Left lung (tissue), 10 donors: Measurements from ENCODE around the gene CCDC180. TPM values are rescaled to one million over a fixed set of nuclear protein-coding genes. Genes with fewer than 3 reads are reported as not detected.

ENCODE experiments used
- ATAC-seq: fragments of 200-7000 bp; cut with Tn5 transposase; one replicate; pipeline ENCODE4 v1.9.1; 2020; ENCODE audit warnings: moderate library complexity
- DNase-seq, 4 donors: peaks; one replicate each; pipeline ENCODE4 v3.0.0-alpha.2; 2013 to 2020
- H3K27ac ChIP-seq, 2 donors: fragments of 200-600 bp; sonication (generic) in 1 of 2; one replicate each; pipeline versions ENCODE4 v1.5.0 to v1.8.0; 2020 to 2021
- H3K27me3 ChIP-seq, 2 donors: fragments of 200-600 bp; sonication (generic) in 1 of 2; one replicate each; pipeline versions ENCODE4 v1.5.0 to v1.8.0; 2020 to 2021
- H3K36me3 ChIP-seq, 2 donors: fragments of 200-600 bp; sonication (generic) in 1 of 2; one replicate each; pipeline versions ENCODE4 v1.5.0 to v1.8.0; 2020 to 2021
- H3K4me1 ChIP-seq, 2 donors: fragments of 200-600 bp; one replicate each; pipeline ENCODE4 v1.8.0; 2021
- H3K4me3 ChIP-seq, 2 donors: fragments of 200-600 bp; sonication (generic) in 1 of 2; one replicate each; pipeline versions ENCODE4 v1.5.0 to v1.8.0; 2020 to 2021; ENCODE audit warnings: mild to moderate bottlenecking in 1 of 2
- H3K9me3 ChIP-seq, 2 donors: fragments of 200-600 bp; sonication (generic) in 1 of 2; one replicate each; pipeline versions ENCODE4 v1.5.0 to v1.8.0; 2020 to 2021
- intact Hi-C, 2 donors: fragments of 100-400 bp; cut with DNase I; formaldehyde crosslinking; loops; one replicate each; pipeline versions ENCODE4 v1.11.2 to v1.14.2; 2022
- polyA plus RNA-seq, 6 donors: library from polyadenylated mRNA; unstranded; fragments of 120-200 nt; gene quantifications; one replicate each; pipeline ENCODE4 v1.2.1, GENCODE V29; 2013; ENCODE audit not compliant: insufficient read length in 6 of 6
- total RNA-seq, 2 donors: library from RNA; stranded (reverse); fragmentation: NEBNext Ultra II Directional; extraction: Animal tissue kit (Norgen Biotek cat#: 25700); gene quantifications; one replicate each; pipeline ENCODE4 v1.2.1, GENCODE V29; 2021
- TF ChIP-seq, protein P1 (sequence below), 2 donors: fragments of 200-600 bp; sonication (generic) in 1 of 2; IDR thresholded peaks; one replicate each; pipeline versions ENCODE4 v1.5.0 to v1.8.0; 2021; ENCODE audit warnings: antibody characterized with exemption in 2 of 2
- donor health status: DM: no; HTN: yes; CAD: no.
- donor health status: DM: no; HTN: no; CAD: no.

The CCDC180 gene
- total and polyA plus RNA-seq, 8 donors: 2.7 to 29.9 (median 25.2) TPM

DNA sequence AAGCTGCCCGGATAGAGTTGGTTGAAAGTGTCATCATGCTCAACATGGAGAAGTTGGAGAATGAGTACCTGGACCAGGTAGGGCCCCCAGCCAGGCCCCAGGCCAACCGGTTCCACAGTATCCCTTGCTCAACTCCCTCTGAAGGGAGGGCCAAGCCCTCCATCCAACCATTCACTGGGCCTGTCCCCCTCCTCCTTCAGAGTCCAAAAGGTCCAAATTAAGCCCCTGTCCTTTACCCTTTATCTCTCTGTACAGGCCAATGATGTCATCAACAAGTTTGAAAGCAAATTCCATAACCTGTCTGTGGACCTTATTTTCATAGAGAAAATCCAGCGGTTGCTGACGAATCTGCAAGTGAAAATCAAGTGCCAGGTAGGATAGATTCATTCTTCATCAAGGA lies 47.2 kb downstream of the CCDC180 start:
- Histone ChIP-seq H3K4me3 (no peak overlapping the region), H3K27me3 (no peaks in the 10 kb centered on the region), H3K9me3 (no peaks in the 10 kb centered on the region), H3K27ac (no peak overlapping the region), H3K36me3 (peaks cover 0 to 7% of the 10 kb centered on the region in 2 donors), H3K4me1 (no peaks in the 10 kb centered on the region)
- TF ChIP-seq, protein P1, sequence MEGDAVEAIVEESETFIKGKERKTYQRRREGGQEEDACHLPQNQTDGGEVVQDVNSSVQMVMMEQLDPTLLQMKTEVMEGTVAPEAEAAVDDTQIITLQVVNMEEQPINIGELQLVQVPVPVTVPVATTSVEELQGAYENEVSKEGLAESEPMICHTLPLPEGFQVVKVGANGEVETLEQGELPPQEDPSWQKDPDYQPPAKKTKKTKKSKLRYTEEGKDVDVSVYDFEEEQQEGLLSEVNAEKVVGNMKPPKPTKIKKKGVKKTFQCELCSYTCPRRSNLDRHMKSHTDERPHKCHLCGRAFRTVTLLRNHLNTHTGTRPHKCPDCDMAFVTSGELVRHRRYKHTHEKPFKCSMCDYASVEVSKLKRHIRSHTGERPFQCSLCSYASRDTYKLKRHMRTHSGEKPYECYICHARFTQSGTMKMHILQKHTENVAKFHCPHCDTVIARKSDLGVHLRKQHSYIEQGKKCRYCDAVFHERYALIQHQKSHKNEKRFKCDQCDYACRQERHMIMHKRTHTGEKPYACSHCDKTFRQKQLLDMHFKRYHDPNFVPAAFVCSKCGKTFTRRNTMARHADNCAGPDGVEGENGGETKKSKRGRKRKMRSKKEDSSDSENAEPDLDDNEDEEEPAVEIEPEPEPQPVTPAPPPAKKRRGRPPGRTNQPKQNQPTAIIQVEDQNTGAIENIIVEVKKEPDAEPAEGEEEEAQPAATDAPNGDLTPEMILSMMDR (IDR thresholded peaks at IDR 0.05): no peak
- DNase-seq (no peak), ATAC-seq (no peak)
- intact Hi-C loops: no loop called here

DNA sequence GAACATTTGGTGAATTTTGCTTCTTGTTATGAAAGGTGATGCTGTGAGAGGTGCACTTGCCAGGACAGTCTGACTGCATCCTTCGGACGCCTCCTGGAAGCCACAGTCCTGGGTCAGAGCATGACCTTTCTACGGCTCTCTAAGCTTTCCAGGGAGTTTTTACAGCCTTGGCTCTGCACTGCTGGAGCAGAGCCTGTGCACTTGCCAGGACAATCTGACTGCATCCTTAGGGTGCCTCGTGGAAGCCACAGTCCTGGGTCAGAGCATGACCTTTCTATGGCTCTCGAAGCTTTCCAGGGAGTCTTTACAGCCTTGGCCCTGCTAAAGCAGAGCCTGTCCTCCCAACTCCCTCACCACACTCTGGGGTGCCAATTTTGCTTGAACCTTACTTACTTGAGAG lies 49.6 kb downstream of the CCDC180 start:
- DNase-seq: no peak

More for the DNA sequence above, 49.6 kb downstream of the CCDC180 start:
- H3K9me3 ChIP-seq: no peaks in the 10 kb centered on the region
- H3K27me3 ChIP-seq: no peaks in the 10 kb centered on the region
- H3K36me3 ChIP-seq: peaks cover 0 to 7% of the 10 kb centered on the region in 2 donors
- no peak overlapping the region for H3K4me3 ChIP-seq
- TF ChIP-seq, protein P1 (IDR thresholded peaks at IDR 0.05): no peak
- intact Hi-C loops: no loop called here
- ATAC-seq: no peak
- H3K4me1 ChIP-seq: no peaks in the 10 kb centered on the region
- H3K27ac ChIP-seq: no peak overlapping the region

Other genes starting within 250 kb of the CCDC180 start
- 10 to 100 TPM; 14.0 to 17.5 TPM for gene TDRD7, start 104.4 kb downstream of the CCDC180 start, total RNA-seq
- gene TDRD7, start 104.4 kb downstream of the CCDC180 start, polyA plus RNA-seq: 1 to 10 TPM; 6.3 to 7.7 (median 7.2) TPM
- 1 to 10 TPM; 2.5 to 6.0 TPM for gene TMOD1, start 194.0 kb downstream of the CCDC180 start, total RNA-seq
- 1 to 10 TPM; 1.1 to 3.8 (median 2.3) TPM for gene TMOD1, start 194.0 kb downstream of the CCDC180 start, polyA plus RNA-seq